Renal cortical epithelial cell (primary cell): Measurements from ENCODE around the gene ATG10. TPM values are rescaled to one million over a fixed set of nuclear protein-coding genes. Genes with fewer than 3 reads are reported as not detected.
"Not testable (repeated sequence)": the region's sequence is repeated elsewhere in the genome, so short reads cannot be mapped to it uniquely, and the experiment has no call there.

Source experiments
- DNase-seq: peaks from one replicate; pipeline ENCODE4 v3.0.0-alpha.2; 2011; ENCODE audit warnings: low read depth
- total RNA-seq: library from RNA; depleted of rRNA; stranded (reverse); fragments of >200 nt; gene quantifications from 2 replicates; pipeline ENCODE4 v1.2.3, GENCODE V29; 2014

ATG10 gene
- total RNA-seq, 1 donor from 2014 or later = 18.6 TPM

- DNase-seq = no peak
Measured at GRCh38 chr5:82054004-82054710, 82.3 kb downstream of the ATG10 start.

- no peak for DNase-seq
Measured at GRCh38 chr5:82057051-82057450, 85.2 kb downstream of the ATG10 start.

DNA sequence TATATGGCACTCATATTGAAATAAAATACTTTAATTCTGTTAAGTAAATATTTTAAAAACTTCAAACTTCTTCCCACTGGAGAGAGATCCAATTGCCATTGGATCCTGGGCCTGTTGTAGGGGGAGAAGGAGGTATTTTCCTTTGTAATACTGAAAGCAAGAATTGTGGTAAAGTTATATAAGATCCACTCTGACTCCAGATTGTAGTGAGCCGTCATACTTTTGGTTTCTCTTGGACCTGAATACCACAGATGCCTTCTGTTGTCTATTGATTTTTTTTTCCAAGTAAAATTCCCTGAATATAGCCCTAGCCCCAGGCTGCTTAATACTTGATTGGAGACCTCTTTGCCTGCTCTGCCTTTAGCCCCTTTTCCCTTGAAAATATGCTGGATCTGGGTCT is 86.9 kb downstream of the ATG10 start:
- no peak for DNase-seq

GRCh38 chr5:82066791-82067190 is 95.0 kb downstream of the ATG10 start:
- DNase-seq = no peak

- not testable (repeated sequence) for DNase-seq
Measured at GRCh38 chr5:82068042-82068441, 96.2 kb downstream of the ATG10 start.

DNA sequence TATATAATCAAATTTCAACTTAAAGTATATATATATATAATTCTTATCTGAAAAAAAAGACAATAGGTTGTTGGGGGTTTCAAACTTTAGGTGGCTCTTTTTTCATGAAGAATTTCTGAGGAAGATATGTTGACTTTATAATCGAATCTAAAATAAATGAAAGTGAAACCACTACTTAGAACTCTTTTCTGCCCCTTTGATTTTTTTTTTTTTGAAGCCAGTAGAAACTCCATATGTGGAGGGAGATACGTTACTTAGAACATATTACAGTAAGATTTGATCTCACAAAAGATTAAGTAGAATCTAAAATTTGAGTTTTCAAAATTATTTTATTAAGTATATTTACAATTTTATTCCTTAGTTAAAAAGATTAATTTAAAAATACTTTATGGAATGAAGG is 96.9 kb downstream of the ATG10 start:
- no peak for DNase-seq

- DNase-seq = no peak
Measured at GRCh38 chr5:82072138-82072537, 100.3 kb downstream of the ATG10 start.

GRCh38 chr5:82073179-82073578 is 101.4 kb downstream of the ATG10 start:
- DNase-seq = peak; percentile 77

- DNase-seq = no peak
Measured at GRCh38 chr5:82074950-82075349, 103.1 kb downstream of the ATG10 start.

GRCh38 chr5:82077496-82077895 is 105.7 kb downstream of the ATG10 start:
- DNase-seq = no peak

DNA sequence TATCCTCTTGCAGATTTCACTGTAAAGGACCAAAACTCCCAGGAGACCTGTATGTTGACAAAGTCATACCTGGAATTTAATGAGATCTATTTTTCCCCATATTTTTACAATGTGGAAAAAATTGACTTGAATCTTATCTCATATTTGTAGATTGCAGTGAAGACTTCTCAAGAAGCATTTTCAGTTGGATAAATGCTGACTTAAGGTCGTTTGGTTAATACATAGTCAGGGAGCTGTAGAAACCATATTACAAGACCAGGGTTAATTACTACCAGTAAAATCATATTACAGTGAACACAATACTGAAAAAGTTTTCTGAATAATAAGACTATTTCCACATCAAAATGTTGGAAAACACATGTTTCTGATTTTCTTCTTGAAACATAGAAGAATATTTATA is 119.8 kb downstream of the ATG10 start:
- no peak for DNase-seq

DNA sequence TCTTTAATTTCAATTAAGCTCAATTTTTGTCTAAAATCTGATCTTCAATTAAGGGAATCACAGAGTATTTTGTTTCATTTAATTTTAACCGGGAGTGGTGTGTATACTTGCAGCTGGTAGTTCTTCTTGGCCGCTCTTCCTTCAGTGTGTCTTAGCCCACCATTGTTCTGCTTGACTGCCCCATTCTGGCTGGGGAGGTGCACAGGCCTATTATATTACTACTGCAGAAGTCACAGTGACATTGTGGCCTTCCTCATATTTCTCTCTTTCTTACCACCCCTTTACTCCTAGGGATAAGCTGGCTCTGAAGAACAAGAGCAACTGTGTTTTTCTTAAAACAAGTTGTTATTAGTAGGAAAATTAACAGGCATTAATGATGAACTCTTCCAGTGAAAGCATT is 123.7 kb downstream of the ATG10 start:
- no peak for DNase-seq

- DNase-seq = no peak
Measured at GRCh38 chr5:82096249-82096648, 124.4 kb downstream of the ATG10 start.

DNA sequence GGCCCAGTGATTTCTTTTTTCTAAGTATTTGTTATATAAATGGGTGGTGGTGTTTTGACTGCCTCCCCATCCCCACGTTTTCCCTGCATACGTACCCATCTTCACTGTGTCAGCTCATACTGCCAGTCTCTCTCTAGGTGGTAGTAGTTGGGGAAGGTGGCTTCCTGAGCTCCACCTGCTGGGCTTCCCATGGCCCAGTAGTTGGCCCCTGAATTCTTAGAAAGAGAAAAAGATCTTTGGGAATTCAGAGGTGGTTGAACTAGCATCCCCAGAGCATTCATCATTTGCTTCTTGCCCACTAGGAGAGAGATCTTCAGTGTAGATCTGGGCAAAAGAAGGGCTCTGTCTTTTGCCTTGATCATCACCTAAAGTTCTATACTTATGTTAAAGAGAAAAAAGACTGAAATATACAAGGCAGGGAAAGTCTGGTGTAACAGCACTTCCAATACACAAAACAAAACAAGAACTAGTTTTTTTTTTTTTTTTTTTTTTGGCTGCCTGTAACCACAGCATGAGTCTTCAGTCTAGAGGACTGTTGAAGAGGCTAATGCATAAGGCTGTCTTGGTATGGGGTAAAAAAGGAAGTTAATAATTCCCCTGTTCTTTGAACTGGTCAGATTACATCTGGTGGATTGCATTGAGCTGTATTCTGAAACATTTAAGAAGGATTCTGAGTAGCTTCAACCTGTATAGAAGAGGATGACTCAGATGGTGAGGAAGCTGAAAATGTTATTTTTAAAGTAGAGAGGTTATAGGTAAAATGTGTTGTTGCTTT is 128.7 kb downstream of the ATG10 start:
- peak; percentile 99 for DNase-seq

DNA sequence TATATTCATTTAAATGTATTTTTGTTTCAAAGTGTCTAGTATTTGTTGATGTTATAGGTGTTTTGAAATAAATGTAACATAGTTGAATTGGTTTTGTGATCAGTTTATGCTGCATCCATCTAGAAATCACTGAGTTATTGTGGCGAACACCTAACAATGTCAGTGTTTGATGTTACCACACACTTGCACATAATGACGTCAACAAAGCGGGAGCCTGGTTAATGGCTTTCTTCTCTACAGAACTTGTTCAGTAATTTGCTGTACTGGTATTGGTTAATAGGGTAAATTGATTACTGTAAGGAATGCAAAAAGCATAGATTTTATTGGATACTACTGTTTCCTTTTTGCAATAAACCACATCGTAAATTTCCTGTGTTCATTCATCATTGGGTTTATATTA is 133.0 kb downstream of the ATG10 start:
- DNase-seq = peak; percentile 11

DNA sequence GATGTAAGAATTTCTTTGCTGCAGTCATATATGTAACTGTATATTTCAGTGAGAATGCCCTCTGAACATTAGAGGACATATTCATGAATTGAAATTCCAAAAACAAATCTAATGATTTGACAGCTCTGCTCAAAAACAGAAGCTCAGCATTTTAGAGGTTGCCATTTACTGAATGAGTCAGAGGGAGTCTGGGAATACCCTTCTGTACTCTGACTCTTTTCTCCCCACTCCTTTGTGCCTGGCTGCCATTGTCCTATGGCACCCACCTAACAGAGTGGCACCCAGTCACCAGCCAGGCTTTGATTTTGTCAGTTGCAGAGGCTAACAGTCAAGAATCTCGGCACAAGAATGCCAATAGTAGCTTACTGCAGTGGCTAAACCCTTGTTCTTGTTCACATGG is 133.6 kb downstream of the ATG10 start:
- peak; percentile 70 for DNase-seq

DNA sequence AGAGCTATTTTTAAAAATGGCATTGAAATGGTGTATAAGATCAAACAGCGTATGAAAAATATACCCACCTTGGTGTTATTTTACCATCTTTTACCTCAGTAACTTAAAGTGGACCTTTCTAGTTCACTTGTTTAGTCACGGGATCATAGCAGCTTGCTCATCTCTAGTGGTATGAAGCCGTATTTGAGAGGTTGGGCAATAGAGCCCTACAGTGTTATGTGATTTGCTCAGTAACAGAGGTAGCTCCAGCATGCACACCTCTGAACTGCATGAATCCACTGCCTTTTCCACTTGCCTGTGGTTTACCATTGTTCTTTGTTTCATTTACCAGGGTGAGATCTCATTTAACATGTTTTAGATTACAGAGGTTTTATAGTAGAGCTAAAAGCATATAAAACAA is 134.4 kb downstream of the ATG10 start:
- peak; percentile 86 for DNase-seq

GRCh38 chr5:82106756-82107155 is 134.9 kb downstream of the ATG10 start:
- DNase-seq = peak; percentile 64

- peak; percentile 40 for DNase-seq
Measured at GRCh38 chr5:82107267-82107666, 135.4 kb downstream of the ATG10 start.

- DNase-seq = no peak
Measured at GRCh38 chr5:82109013-82109412, 137.2 kb downstream of the ATG10 start.

DNA sequence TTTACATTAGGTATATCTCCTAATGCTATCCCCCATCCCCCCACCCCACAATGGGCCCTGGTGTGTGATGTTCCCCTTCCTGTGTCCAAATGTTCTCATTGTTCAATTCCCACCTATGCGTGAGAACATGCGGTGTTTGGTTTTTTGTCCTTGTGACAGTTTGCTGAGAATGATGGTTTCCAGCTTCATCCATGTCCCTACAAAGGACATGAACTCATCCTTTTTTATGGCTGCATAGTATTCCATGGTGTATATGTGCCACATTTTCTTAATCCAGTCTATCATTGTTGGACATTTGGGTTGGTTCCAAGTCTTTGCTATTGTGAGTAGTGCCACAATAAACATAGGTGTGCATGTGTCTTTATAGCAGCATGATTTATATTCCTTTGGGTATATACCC is 138.1 kb downstream of the ATG10 start:
- DNase-seq = not testable (repeated sequence)

DNA sequence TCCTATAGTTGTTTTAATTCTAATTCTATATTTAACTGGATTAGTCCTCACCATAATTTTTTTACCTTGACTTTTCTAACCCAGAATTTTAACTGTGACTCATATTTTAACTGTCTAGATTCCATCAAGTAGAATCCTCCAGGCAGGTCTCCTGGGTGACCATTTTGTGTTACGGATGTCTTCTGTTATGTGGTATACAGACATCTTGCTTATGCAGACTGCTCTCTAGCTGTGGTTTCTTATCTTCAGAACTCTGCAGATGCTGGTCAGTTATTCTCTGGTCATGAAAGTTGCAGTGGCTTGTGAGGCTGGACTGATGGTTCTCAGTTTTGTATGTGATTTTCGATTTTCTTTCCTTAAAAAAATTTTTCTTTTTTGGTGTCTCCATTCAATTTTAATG is 139.4 kb downstream of the ATG10 start:
- DNase-seq = no peak

GRCh38 chr5:82115858-82116257 is 144.0 kb downstream of the ATG10 start:
- DNase-seq = no peak
